HG03280 (cell line): ENCODE results near the gene RAB6B.
A peak's percentile ranks its signal among the peaks of the same experiment; 100 is the strongest.

Source experiments
- ATAC-seq: cut with Tn5 transposase; IDR thresholded peaks from one replicate; pipeline ENCODE4 v1.9.1; 2021; ENCODE audit warnings: mild to moderate bottlenecking, moderate library complexity; ENCODE audit not compliant: unreplicated experiment

The RAB6B gene

GRCh38 chr3:133931084-133931483 is 35.4 kb upstream of the RAB6B start:
- no peak for ATAC-seq

GRCh38 chr3:133930341-133930933 is 34.8 kb upstream of the RAB6B start:
- ATAC-seq, result no peak

- no peak for ATAC-seq
These were observed 33.4 kb upstream of the RAB6B start for GRCh38 chr3:133928903-133929607.

GRCh38 chr3:133928136-133928893 is 32.6 kb upstream of the RAB6B start:
- no peak for ATAC-seq

- peak; percentile 79 for ATAC-seq
These were observed 31.9 kb upstream of the RAB6B start for GRCh38 chr3:133927540-133928066.

GRCh38 chr3:133926736-133927539 is 31.3 kb upstream of the RAB6B start:
- peak; percentile 18 for ATAC-seq

DNA sequence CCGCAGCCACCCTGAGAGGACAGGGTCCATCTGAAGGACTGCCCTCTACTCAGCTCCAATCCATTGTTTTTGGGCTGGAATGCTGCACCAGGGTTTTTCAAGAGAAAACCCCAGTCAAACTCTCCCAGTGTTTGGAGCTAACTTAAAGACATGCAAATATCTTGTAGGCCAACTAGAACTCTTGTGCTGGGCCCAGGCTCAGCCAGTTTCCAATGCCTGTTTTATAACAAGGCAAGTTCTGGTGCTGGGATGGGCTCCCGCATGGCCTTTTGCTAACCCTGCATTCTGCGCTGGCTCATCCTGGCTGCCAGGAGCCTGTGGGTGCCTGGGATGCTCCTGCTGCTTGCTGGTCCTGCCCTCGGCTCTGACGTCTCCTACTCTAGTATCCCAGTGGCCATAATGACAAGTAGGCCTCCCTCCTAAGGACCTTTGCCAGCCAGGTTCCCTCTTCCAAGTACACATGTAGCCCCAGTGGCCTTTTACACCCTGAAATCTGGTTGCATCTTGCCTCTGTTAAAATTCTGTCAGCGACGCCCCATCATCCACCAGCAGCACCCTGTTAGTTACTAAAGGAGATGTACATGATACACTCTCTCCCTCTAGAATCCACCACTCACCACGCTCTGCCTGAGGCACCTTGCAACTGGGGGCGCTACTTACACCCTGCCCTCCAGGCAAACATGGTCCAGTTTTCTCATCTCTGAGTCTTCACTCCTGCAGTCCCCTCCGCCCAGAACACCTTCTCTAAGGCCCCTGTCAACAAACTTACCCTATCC is 30.5 kb upstream of the RAB6B start:
- no peak for ATAC-seq

DNA sequence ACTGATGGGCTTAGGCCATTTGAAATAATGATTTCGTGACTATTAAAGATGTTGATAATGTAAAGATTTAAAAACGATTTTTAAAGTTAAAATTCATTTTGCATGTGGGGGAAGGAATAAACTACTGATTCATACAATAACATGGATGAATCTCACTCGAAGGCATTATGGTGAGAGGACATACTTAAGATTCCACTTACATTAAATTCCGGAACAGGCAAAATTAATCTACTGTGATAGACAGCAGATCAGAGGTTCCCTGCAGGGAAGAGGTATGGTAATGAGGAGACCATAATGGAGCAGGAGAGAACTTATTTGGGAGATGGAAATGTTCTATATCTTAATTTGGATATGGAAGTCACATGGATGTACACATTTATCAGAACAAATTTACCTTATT is 28.4 kb upstream of the RAB6B start:
- no peak for ATAC-seq

- ATAC-seq, result no peak
These were observed 25.9 kb upstream of the RAB6B start for GRCh38 chr3:133921592-133921991.

- no peak for ATAC-seq
These were observed 21.5 kb upstream of the RAB6B start for GRCh38 chr3:133917144-133917543.

GRCh38 chr3:133915685-133916658 is 20.3 kb upstream of the RAB6B start:
- ATAC-seq, result no peak

DNA sequence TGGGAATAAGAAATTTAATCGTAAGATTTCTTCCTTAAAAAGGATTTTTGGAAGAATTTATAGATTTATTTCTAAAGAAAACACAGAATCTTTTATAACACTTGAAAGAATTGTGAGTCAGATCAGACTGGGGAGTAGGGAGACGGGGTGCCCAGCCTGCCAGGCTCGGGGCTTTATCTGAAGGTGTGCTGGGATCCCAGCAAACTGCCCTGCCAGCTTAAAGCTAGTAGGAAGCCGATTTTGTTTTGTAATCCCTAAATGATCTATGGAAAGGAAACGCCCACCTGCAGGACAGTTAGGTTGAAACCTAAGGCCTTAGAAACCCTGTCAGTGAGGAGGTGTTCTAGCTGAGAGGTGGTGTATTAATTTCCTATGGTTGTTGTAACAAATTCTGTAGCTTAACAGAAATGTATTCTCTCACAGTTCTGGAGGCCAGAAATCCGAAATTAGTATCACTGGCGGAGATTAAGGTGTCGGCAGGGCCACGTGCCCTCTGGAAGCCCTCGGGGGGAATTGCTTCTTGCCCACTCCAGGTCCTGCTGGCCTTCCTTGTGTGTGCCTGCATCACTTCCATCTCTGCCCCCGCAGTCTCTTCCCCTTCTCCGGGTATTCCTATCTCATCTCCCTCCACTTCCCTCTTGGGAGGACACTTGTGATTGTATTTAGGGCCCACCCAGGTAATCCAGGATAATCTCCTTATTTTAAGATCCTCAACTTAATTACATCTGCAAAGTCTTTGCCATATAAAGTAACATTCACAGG is 19.3 kb upstream of the RAB6B start:
- ATAC-seq, result no peak

DNA sequence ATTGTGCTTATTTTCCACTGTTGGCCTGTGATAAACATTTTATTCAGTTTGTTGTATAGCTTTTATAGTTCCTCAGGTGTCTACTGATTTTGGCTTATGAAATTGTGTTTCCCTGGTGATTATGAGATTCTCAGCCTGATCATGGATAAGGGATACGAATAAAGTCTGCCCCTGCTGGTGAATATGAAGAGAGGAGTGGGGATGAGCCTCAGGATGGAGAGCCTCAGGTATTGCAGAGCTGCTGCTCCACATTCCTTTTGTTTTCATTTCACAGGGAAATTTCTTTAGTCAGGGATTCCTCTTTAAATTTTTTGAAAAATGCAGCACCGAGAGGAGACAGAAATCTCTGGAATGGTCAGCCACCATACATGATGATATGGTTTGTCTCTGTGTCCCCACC is 14.7 kb upstream of the RAB6B start:
- no peak for ATAC-seq

DNA sequence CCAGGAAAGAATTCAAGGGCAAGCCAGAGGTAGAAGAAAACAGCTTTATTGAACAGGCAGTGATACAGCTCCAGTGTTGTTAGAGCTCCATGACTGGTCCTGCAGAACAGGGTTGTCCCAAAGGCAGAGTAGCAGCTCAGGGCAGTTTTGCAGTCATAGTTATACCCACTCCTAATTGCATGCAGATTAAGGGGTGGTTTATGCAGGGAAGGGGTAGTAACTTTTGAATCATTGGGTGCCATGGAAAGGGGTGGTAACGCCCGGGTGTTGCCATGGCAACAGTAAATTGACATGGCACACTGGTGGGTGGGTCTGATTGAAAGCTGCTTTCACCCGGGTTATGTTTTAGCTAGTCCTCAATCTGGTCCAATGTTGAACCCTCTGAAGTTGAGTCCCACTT is 9.7 kb upstream of the RAB6B start:
- ATAC-seq, result no peak

DNA sequence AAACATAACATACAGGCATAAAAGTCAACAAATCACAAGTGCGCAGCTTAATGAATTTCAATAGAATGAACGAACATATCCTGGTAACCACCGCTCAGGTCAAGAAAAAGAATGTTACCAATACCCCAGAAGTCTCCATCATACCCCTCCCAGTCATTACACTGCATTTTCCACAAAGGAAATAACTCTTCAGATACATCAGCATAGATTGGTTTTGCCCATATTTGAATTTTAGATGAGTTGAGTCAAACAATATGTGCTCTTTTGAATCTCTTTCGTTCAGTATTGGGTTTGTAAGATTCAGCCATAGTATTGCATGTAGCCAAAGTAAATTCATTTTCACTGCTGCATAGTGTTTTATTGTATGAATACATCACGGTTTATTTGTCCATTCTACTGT is 6.2 kb upstream of the RAB6B start:
- no peak for ATAC-seq

GRCh38 chr3:133901083-133901482 is 5.4 kb upstream of the RAB6B start:
- no peak for ATAC-seq

DNA sequence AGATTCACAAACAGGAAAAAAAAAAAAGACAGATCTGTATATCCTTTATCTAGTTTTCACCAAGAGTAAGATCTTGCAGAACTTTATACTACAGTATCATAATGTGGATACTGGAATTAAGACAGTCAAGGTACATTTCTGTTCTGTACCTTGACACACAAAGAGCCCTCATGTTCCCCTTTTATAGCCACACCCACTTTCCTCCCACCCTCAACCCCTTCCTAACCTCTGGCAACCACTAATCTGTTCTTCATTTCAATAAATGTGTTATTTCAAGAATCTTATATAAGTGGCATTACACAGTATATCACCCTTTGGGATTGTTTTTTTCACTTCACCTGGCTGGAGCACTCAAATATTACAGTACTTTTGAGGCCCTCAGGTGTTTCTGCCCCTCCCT is 3.6 kb upstream of the RAB6B start:
- no peak for ATAC-seq

DNA sequence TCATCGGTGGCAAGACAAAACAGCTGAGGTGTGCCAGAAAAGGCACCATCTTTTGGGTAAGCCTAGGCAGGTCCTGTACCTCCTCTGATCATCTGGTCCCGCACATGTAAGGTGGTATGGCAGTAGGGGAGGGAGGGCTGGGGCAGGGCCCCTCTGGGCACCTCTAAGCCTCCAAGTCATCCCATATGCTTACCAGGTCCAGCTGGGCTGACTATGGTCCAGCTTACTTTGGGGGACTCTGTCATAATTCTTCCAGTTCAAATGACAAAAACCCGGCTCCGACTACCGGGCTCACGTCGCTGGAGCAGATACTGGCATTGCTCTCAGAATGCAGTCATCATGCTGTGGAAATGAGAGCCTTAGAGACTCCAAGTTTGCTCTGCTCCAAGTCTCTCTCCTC is 1.9 kb upstream of the RAB6B start:
- no peak for ATAC-seq
